ENCODE results near the gene DMTF1. TPM values are rescaled to one million over a fixed set of nuclear protein-coding genes. Genes with fewer than 3 reads are reported as not detected.
"Not testable (repeated sequence)": the region's sequence is repeated elsewhere in the genome, so short reads cannot be mapped to it uniquely, and the experiment has no call there.

DMTF1 gene
- total RNA-seq, 2 donors from 2014 or later, result 25.7 to 26.9 TPM

- Histone ChIP-seq H3K36me3 (peaks cover 16% of the 10 kb centered on the region), H3K27me3 (no peaks in the 10 kb centered on the region), H3K4me3 (no peak overlapping the region), H3K27ac (no peak overlapping the region), H3K4me1 (peaks cover 0 to 26% of the 10 kb centered on the region in 2 donors), H3K9me3 (peaks cover 0 to 22% of the 10 kb centered on the region in 2 donors)
- TF ChIP-seq CTCF (IDR thresholded peaks at IDR 0.05), result no peak
- no peak for DNase-seq (ENCODE audit: low spot score)
Observed at GRCh38 chr7:87202208-87202607, 50.0 kb downstream of the DMTF1 start.

GRCh38 chr7:87202705-87203104 is 50.5 kb downstream of the DMTF1 start:
- H3K4me1 ChIP-seq, result peaks cover 0 to 26% of the 10 kb centered on the region in 2 donors
- peaks cover 11% of the 10 kb centered on the region for H3K36me3 ChIP-seq
- no peak overlapping the region for H3K4me3 ChIP-seq
- no peak for DNase-seq (ENCODE audit: low spot score)
- H3K9me3 ChIP-seq, result peaks cover 0 to 22% of the 10 kb centered on the region in 2 donors
- H3K27ac ChIP-seq, result no peak overlapping the region
- H3K27me3 ChIP-seq, result no peaks in the 10 kb centered on the region
- TF ChIP-seq CTCF (IDR thresholded peaks at IDR 0.05), result no peak

- not testable (repeated sequence) for DNase-seq (ENCODE audit: low spot score); H3K27ac ChIP-seq; H3K27me3 ChIP-seq; H3K36me3 ChIP-seq; H3K4me3 ChIP-seq
- peaks cover 0 to 25% of the 10 kb centered on the region in 2 donors for H3K4me1 ChIP-seq
- H3K9me3 ChIP-seq, result peaks cover 0 to 22% of the 10 kb centered on the region in 2 donors
Observed at GRCh38 chr7:87203929-87204328, 51.7 kb downstream of the DMTF1 start.

- no peak for DNase-seq (ENCODE audit: low spot score)
- no peaks in the 10 kb centered on the region for H3K36me3 ChIP-seq
- H3K27ac ChIP-seq, result no peak overlapping the region
- peaks cover 0 to 22% of the 10 kb centered on the region in 2 donors for H3K9me3 ChIP-seq
- peaks cover 0 to 17% of the 10 kb centered on the region in 2 donors for H3K4me1 ChIP-seq
- no peaks in the 10 kb centered on the region for H3K27me3 ChIP-seq
- no peak for TF ChIP-seq CTCF (IDR thresholded peaks at IDR 0.05)
- H3K4me3 ChIP-seq, result no peak overlapping the region
Observed at GRCh38 chr7:87204933-87205332, 52.7 kb downstream of the DMTF1 start.

GRCh38 chr7:87205701-87206100 is 53.4 kb downstream of the DMTF1 start:
- not testable (repeated sequence) for H3K27me3 ChIP-seq; DNase-seq (ENCODE audit: low spot score); H3K36me3 ChIP-seq; H3K4me3 ChIP-seq; H3K4me1 ChIP-seq; H3K27ac ChIP-seq
- peaks cover 0 to 22% of the 10 kb centered on the region in 2 donors for H3K9me3 ChIP-seq

GRCh38 chr7:87206361-87206760 is 54.1 kb downstream of the DMTF1 start:
- Histone ChIP-seq H3K4me3 (no peak overlapping the region), H3K27ac (no peak overlapping the region), H3K4me1 (peaks cover 0 to 9% of the 10 kb centered on the region in 2 donors), H3K36me3 (no peaks in the 10 kb centered on the region), H3K9me3 (peaks cover 0 to 22% of the 10 kb centered on the region in 2 donors), H3K27me3 (no peaks in the 10 kb centered on the region)
- no peak for DNase-seq (ENCODE audit: low spot score)
- TF ChIP-seq CTCF (IDR thresholded peaks at IDR 0.05), result no peak

GRCh38 chr7:87209295-87209924 is 57.2 kb downstream of the DMTF1 start:
- H3K27me3 ChIP-seq, result no peaks in the 10 kb centered on the region
- H3K9me3 ChIP-seq, result peaks cover 0 to 21% of the 10 kb centered on the region in 2 donors
- H3K27ac ChIP-seq, result no peak overlapping the region
- H3K4me3 ChIP-seq, result no peak overlapping the region
- peaks cover 0 to 10% of the 10 kb centered on the region in 2 donors for H3K4me1 ChIP-seq
- DNase-seq (ENCODE audit: low spot score), result no peak
- no peak for TF ChIP-seq CTCF (IDR thresholded peaks at IDR 0.05)
- H3K36me3 ChIP-seq, result no peaks in the 10 kb centered on the region

Data from right atrium auricular region (tissue), 2 donors.